ENCODE measurements around the gene FAM98C.

DNA sequence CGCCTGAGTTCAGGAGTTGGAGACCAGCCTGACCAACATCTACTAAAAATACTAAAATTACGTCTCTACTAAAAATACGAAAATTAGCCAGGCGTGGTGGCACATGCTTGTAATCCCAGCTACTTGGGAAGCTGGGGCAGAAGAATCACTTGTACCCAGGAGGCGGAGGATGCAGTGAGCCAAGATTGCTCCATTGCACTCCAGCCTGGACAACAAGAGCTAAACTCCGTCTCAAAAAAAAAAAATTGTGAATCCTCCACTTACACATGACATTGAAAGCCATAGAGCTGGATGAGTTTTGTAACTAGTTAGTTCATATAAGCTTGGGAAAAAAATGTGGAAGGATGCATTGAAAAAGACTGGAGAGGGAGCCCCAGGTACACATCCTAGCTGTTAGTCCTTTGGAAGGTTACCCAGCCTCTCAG, 29.0 kb upstream of the FAM98C start:
- TF ChIP-seq, protein P1, sequence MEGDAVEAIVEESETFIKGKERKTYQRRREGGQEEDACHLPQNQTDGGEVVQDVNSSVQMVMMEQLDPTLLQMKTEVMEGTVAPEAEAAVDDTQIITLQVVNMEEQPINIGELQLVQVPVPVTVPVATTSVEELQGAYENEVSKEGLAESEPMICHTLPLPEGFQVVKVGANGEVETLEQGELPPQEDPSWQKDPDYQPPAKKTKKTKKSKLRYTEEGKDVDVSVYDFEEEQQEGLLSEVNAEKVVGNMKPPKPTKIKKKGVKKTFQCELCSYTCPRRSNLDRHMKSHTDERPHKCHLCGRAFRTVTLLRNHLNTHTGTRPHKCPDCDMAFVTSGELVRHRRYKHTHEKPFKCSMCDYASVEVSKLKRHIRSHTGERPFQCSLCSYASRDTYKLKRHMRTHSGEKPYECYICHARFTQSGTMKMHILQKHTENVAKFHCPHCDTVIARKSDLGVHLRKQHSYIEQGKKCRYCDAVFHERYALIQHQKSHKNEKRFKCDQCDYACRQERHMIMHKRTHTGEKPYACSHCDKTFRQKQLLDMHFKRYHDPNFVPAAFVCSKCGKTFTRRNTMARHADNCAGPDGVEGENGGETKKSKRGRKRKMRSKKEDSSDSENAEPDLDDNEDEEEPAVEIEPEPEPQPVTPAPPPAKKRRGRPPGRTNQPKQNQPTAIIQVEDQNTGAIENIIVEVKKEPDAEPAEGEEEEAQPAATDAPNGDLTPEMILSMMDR (IDR thresholded peaks at IDR 0.05), result no peak
- TF ChIP-seq, protein P2, sequence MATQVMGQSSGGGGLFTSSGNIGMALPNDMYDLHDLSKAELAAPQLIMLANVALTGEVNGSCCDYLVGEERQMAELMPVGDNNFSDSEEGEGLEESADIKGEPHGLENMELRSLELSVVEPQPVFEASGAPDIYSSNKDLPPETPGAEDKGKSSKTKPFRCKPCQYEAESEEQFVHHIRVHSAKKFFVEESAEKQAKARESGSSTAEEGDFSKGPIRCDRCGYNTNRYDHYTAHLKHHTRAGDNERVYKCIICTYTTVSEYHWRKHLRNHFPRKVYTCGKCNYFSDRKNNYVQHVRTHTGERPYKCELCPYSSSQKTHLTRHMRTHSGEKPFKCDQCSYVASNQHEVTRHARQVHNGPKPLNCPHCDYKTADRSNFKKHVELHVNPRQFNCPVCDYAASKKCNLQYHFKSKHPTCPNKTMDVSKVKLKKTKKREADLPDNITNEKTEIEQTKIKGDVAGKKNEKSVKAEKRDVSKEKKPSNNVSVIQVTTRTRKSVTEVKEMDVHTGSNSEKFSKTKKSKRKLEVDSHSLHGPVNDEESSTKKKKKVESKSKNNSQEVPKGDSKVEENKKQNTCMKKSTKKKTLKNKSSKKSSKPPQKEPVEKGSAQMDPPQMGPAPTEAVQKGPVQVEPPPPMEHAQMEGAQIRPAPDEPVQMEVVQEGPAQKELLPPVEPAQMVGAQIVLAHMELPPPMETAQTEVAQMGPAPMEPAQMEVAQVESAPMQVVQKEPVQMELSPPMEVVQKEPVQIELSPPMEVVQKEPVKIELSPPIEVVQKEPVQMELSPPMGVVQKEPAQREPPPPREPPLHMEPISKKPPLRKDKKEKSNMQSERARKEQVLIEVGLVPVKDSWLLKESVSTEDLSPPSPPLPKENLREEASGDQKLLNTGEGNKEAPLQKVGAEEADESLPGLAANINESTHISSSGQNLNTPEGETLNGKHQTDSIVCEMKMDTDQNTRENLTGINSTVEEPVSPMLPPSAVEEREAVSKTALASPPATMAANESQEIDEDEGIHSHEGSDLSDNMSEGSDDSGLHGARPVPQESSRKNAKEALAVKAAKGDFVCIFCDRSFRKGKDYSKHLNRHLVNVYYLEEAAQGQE (IDR thresholded peaks at IDR 0.05; ENCODE audit: low read depth, low read length), result no peak
- TF ChIP-seq MXI1 (IDR thresholded peaks at IDR 0.05; ENCODE audit: low read depth, low read length) (no peak), GATA2 (CRISPR knock-in tag; IDR thresholded peaks at IDR 0.05) (no peak), POLR2AphosphoS5 (IDR thresholded peaks at IDR 0.05; ENCODE audit: low read depth, low read length) (no peak), EP300 (IDR thresholded peaks at IDR 0.05; ENCODE audit: borderline replicate concordance in 1 of 2, low read depth in 1 of 2, low read length in 1 of 2) (no peak), YY1 (IDR thresholded peaks at IDR 0.05; ENCODE audit: low read depth) (no peak), TAF1 (IDR thresholded peaks at IDR 0.05; ENCODE audit: borderline replicate concordance, low read depth, low read length) (no peak; the same call in 1 of the 2 replicates), SIN3A (IDR thresholded peaks at IDR 0.05; ENCODE audit: borderline replicate concordance, low read depth, low read length) (no peak), RCOR1 (IDR thresholded peaks at IDR 0.05; ENCODE audit: low read length) (no peak), EZH2phosphoT487 (IDR thresholded peaks at IDR 0.05; ENCODE audit: borderline replicate concordance, low read depth) (no peak)
- TF ChIP-seq, protein P3, sequence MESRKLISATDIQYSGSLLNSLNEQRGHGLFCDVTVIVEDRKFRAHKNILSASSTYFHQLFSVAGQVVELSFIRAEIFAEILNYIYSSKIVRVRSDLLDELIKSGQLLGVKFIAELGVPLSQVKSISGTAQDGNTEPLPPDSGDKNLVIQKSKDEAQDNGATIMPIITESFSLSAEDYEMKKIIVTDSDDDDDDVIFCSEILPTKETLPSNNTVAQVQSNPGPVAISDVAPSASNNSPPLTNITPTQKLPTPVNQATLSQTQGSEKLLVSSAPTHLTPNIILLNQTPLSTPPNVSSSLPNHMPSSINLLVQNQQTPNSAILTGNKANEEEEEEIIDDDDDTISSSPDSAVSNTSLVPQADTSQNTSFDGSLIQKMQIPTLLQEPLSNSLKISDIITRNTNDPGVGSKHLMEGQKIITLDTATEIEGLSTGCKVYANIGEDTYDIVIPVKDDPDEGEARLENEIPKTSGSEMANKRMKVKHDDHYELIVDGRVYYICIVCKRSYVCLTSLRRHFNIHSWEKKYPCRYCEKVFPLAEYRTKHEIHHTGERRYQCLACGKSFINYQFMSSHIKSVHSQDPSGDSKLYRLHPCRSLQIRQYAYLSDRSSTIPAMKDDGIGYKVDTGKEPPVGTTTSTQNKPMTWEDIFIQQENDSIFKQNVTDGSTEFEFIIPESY (IDR thresholded peaks at IDR 0.05; ENCODE audit: borderline replicate concordance, low read depth), result no peak
- TF ChIP-seq, protein P4, sequence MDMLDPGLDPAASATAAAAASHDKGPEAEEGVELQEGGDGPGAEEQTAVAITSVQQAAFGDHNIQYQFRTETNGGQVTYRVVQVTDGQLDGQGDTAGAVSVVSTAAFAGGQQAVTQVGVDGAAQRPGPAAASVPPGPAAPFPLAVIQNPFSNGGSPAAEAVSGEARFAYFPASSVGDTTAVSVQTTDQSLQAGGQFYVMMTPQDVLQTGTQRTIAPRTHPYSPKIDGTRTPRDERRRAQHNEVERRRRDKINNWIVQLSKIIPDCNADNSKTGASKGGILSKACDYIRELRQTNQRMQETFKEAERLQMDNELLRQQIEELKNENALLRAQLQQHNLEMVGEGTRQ (IDR thresholded peaks at IDR 0.05; ENCODE audit: borderline replicate concordance, low read depth, low read length), result no peak
